ENCODE data around the gene ZNF195. TPM values are rescaled to one million over a fixed set of nuclear protein-coding genes. Genes with fewer than 3 reads are reported as not detected.
"Not testable (repeated sequence)": the region's sequence is repeated elsewhere in the genome, so short reads cannot be mapped to it uniquely, and the experiment has no call there.

Gene ZNF195
- total RNA-seq (10 to 100 TPM; 26.8 to 39.8 (median 31.6) TPM), polyA plus RNA-seq (10 to 100 TPM; 15.3 to 21.3 (median 16.6) TPM)
- long read RNA-seq, donor 1, partial matches to known transcripts, result 7 of 12 reads
- long read RNA-seq, donor 1, other reads (novel, unspliced or antisense), result 0 of 12 reads
- long read RNA-seq, donor 2, partial matches to known transcripts, result 0 of 3 reads
- long read RNA-seq, donor 2, other reads (novel, unspliced or antisense), result 0 of 3 reads

GRCh38 chr11:3378426-3379423 lies at the start of gene ZNF195:
ZNF195 (minus strand) TSS chr11:3379146; CDS start chr11:3379040, 106 bp downstream.
- H3K36me3 ChIP-seq, result peaks cover 0 to 38% (median 7%) of the 10 kb centered on the region in 6 donors
- H3K9me3 ChIP-seq, result no peaks in the 10 kb centered on the region
- intact Hi-C loops (cut with DNase I; ENCODE audit: low total_unique reads), result no loop called here
- H3K4me1 ChIP-seq, result peaks cover 12 to 58% (median 38%) of the 10 kb centered on the region in 6 donors
- TF ChIP-seq POLR2AphosphoS5 (IDR thresholded peaks at IDR 0.05), result peak; percentile 87 to 91 (median 90)
- no peak for TF ChIP-seq CTCF (IDR thresholded peaks at IDR 0.05 in 8 of 11, conservative IDR thresholded peaks at IDR 0.05 in 3 of 11)
- TF ChIP-seq POLR2A (IDR thresholded peaks at IDR 0.05), result peak in 1 of 3 donors; percentile 8
- peak within 1 kb of the TSS; percentile 83 to 94 (median 90) for H3K27ac ChIP-seq
- no peaks in the 10 kb centered on the region for H3K27me3 ChIP-seq (replicated peaks in 1 of 7)
- peak within 1 kb of the TSS; percentile 86 to 99 (median 94) for H3K4me3 ChIP-seq
- DNase-seq, result peak; percentile 98
- 1 to 2% (median 1%) methylated on average over 22 to 54 of the region's 54 CpGs for WGBS, 5 donors

GRCh38 chr11:3428076-3428475 lies 49.1 kb upstream of the ZNF195 start:
- H3K9me3 ChIP-seq; H3K4me1 ChIP-seq; H3K4me3 ChIP-seq; intact Hi-C loops (cut with DNase I; ENCODE audit: low total_unique reads); DNase-seq; H3K27ac ChIP-seq; H3K27me3 ChIP-seq (replicated peaks in 1 of 7); H3K36me3 ChIP-seq: not testable (repeated sequence)
- 78 to 90% (median 83%) methylated on average over 10 of the region's 10 CpGs for WGBS, 5 donors

GRCh38 chr11:3426541-3426940 lies 47.6 kb upstream of the ZNF195 start:
- intact Hi-C loops (cut with DNase I; ENCODE audit: low total_unique reads); DNase-seq: not testable (repeated sequence)

GRCh38 chr11:3423928-3424327 lies 45.0 kb upstream of the ZNF195 start:
- 30 to 47% (median 44%) methylated on average over 5 of the region's 5 CpGs for WGBS, 5 donors
- H3K27ac ChIP-seq; H3K9me3 ChIP-seq; DNase-seq; H3K27me3 ChIP-seq (replicated peaks in 1 of 7); H3K36me3 ChIP-seq; intact Hi-C loops (cut with DNase I; ENCODE audit: low total_unique reads): not testable (repeated sequence)
- Histone ChIP-seq H3K4me3 (peak overlapping the region in 3 of 8 donors; percentile 67 to 82 (median 67)), H3K4me1 (peaks cover 0 to 13% (median 8%) of the 10 kb centered on the region in 6 donors)

More at GRCh38 chr11:3426541-3426940, 47.6 kb upstream of the ZNF195 start:
- H3K27me3 ChIP-seq (replicated peaks in 1 of 7); H3K4me3 ChIP-seq; H3K36me3 ChIP-seq; H3K9me3 ChIP-seq; H3K27ac ChIP-seq: not testable (repeated sequence)
- H3K4me1 ChIP-seq, result peaks cover 0 to 12% (median 7%) of the 10 kb centered on the region in 6 donors
- WGBS, 5 donors, result 82 to 90% (median 86%) methylated on average over 8 of the region's 8 CpGs

GRCh38 chr11:3423138-3423731 lies 44.3 kb upstream of the ZNF195 start:
- H3K27ac ChIP-seq, result peak overlapping the region in 6 of 8 donors; percentile 58 to 92 (median 84)
- H3K36me3 ChIP-seq; intact Hi-C loops (cut with DNase I; ENCODE audit: low total_unique reads); DNase-seq; H3K9me3 ChIP-seq; H3K27me3 ChIP-seq (replicated peaks in 1 of 7): not testable (repeated sequence)
- H3K4me3 ChIP-seq, result peak overlapping the region; percentile 12 to 82 (median 64)
- WGBS, 5 donors, result 0 to 4% (median 1%) methylated on average over 19 to 46 of the region's 46 CpGs
- H3K4me1 ChIP-seq, result peaks cover 0 to 13% (median 8%) of the 10 kb centered on the region in 6 donors
